Measurements from ENCODE around the gene MAD1L1.

Gene MAD1L1

DNA sequence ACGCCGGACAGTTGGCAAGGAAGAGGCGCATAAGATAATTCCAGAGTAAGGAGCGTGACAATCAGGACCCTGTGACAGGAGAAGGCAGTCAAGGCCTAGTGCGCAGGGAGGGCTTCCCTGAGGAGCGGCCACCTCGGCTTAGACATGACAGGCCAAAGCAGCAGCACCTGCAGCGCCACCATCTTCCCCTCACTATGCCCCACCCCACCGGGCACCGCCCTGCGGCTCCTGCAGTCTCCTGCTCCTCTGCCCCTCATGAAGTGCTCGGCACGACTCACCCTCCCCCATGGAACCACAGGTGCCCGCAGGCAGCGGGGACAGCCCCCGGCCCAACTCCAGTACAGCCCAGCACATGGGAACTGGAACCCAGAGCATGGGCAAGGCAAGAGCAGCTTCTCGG, 11.8 kb downstream of the MAD1L1 start:
- Histone ChIP-seq H2AK5ac (ENCODE audit: low read length, severe bottlenecking) (no peak overlapping the region), H3K4me2 (ENCODE audit: low read length, poor library complexity, severe bottlenecking) (no peak overlapping the region), H3K27ac (ENCODE audit: low read length, poor library complexity, severe bottlenecking) (no peak overlapping the region), H4K8ac (ENCODE audit: low read length) (no peak overlapping the region), H3K4ac (ENCODE audit: low read depth in 1 of 2, low read length in 2 of 2) (no peak overlapping the region), H3K23ac (ENCODE audit: low read length in 2 of 2) (no peak overlapping the region), H3K18ac (ENCODE audit: low read depth in 1 of 2, low read length in 2 of 2) (no peak overlapping the region), H2BK120ac (ENCODE audit: low read depth, low read length) (no peak overlapping the region), H2AFZ (ENCODE audit: low read depth, low read length) (no peak overlapping the region), H3K4me3 (ENCODE audit: insufficient read depth in 1 of 2, low read depth in 1 of 2, low read length in 2 of 2) (no peak overlapping the region), H3K14ac (ENCODE audit: low read length in 2 of 2) (no peak overlapping the region), H2BK12ac (ENCODE audit: low read length in 2 of 2) (no peak overlapping the region), H3K9ac (ENCODE audit: low read length) (no peak overlapping the region), H3K27me3 (ENCODE audit: control insufficient read depth in 1 of 2, insufficient read depth in 1 of 2, low read length in 2 of 2) (no peaks in the 10 kb centered on the region), H3K4me1 (ENCODE audit: control insufficient read depth, insufficient read depth, low read depth, low read length) (peaks cover 3% of the 10 kb centered on the region), H4K91ac (ENCODE audit: low read length) (no peak overlapping the region), H3K36me3 (ENCODE audit: control insufficient read depth in 1 of 2, insufficient read depth in 2 of 2, low read depth in 1 of 2, low read length in 2 of 2) (peaks cover 64 to 94% of the 10 kb centered on the region in 2 experiments), H2BK5ac (ENCODE audit: low read depth, low read length, poor library complexity, severe bottlenecking) (no peak overlapping the region), H2BK15ac (ENCODE audit: low read depth, poor library complexity, severe bottlenecking) (no peak overlapping the region), H3K9me3 (ENCODE audit: control insufficient read depth, low read length) (no peaks in the 10 kb centered on the region), H3K79me1 (replicated peaks; ENCODE audit: low read length, poor library complexity, severe bottlenecking) (peaks cover 58% of the 10 kb centered on the region)
- WGBS = 96% methylated on average over 17 of the region's 17 CpGs
- DNase-seq = no peak

DNA sequence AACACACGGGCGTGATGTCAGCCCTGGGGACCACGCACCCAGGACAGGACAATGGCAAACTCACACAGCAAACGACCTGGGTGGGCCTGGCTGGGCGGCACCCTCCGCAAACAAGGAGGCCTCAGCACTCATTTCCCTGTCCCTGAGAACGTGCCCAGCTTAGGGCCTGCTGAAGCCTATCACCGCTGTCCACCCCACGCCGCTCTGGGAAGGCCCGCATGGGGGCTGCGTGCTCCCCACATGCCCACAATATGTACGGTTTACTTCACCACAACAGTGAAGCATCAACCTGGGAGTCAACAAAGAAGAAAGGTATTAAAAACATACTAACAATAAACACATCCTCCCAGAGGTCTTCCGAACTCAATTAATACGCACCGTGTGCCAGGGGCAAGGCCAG, 12.2 kb downstream of the MAD1L1 start:
- H2BK15ac ChIP-seq (ENCODE audit: low read depth, poor library complexity, severe bottlenecking) = no peak overlapping the region

DNA sequence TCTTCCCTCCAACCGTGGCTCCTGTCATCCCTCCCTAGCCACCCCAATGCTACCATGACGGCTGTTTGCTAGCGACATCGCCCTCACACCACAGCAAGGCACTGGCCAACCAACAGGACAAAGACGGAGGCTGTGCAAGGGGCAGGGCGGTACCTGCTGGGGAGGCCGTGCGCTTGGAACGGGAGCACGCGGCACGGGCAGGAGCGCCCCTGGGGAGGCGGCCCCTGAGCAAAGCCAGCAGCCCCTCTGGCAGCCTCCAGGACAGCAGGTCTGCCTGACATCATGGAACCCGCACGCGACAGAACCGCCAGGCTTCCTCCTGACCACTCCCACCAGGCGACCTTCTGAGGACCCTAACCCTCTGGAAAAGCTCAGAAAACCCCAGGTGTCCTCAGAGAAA, 12.7 kb downstream of the MAD1L1 start:
- 94% methylated on average over 19 of the region's 19 CpGs for WGBS
- peaks cover 62 to 92% of the 10 kb centered on the region in 2 experiments for H3K36me3 ChIP-seq (ENCODE audit: control insufficient read depth in 1 of 2, insufficient read depth in 2 of 2, low read depth in 1 of 2, low read length in 2 of 2)

More for the DNA sequence above, 12.2 kb downstream of the MAD1L1 start:
- Histone ChIP-seq H2BK12ac (ENCODE audit: low read length in 2 of 2) (no peak overlapping the region), H3K4ac (ENCODE audit: low read depth in 1 of 2, low read length in 2 of 2) (no peak overlapping the region), H3K4me2 (ENCODE audit: low read length, poor library complexity, severe bottlenecking) (no peak overlapping the region), H4K91ac (ENCODE audit: low read length) (no peak overlapping the region), H3K23ac (ENCODE audit: low read length in 2 of 2) (no peak overlapping the region), H3K14ac (ENCODE audit: low read length in 2 of 2) (no peak overlapping the region), H3K4me3 (ENCODE audit: insufficient read depth in 1 of 2, low read depth in 1 of 2, low read length in 2 of 2) (no peak overlapping the region), H2AFZ (ENCODE audit: low read depth, low read length) (no peak overlapping the region), H2BK120ac (ENCODE audit: low read depth, low read length) (no peak overlapping the region), H4K8ac (ENCODE audit: low read length) (no peak overlapping the region), H3K9me3 (ENCODE audit: control insufficient read depth, low read length) (no peaks in the 10 kb centered on the region), H3K79me1 (replicated peaks; ENCODE audit: low read length, poor library complexity, severe bottlenecking) (peaks cover 54% of the 10 kb centered on the region), H3K4me1 (ENCODE audit: control insufficient read depth, insufficient read depth, low read depth, low read length) (peaks cover 3% of the 10 kb centered on the region), H2BK5ac (ENCODE audit: low read depth, low read length, poor library complexity, severe bottlenecking) (no peak overlapping the region), H3K27ac (ENCODE audit: low read length, poor library complexity, severe bottlenecking) (no peak overlapping the region), H3K18ac (ENCODE audit: low read depth in 1 of 2, low read length in 2 of 2) (no peak overlapping the region), H3K9ac (ENCODE audit: low read length) (no peak overlapping the region), H3K36me3 (ENCODE audit: control insufficient read depth in 1 of 2, insufficient read depth in 2 of 2, low read depth in 1 of 2, low read length in 2 of 2) (peaks cover 64 to 94% of the 10 kb centered on the region in 2 experiments), H3K27me3 (ENCODE audit: control insufficient read depth in 1 of 2, insufficient read depth in 1 of 2, low read length in 2 of 2) (no peaks in the 10 kb centered on the region), H2AK5ac (ENCODE audit: low read length, severe bottlenecking) (no peak overlapping the region)
- DNase-seq = no peak
- WGBS = 95% methylated on average over 16 of the region's 16 CpGs

DNA sequence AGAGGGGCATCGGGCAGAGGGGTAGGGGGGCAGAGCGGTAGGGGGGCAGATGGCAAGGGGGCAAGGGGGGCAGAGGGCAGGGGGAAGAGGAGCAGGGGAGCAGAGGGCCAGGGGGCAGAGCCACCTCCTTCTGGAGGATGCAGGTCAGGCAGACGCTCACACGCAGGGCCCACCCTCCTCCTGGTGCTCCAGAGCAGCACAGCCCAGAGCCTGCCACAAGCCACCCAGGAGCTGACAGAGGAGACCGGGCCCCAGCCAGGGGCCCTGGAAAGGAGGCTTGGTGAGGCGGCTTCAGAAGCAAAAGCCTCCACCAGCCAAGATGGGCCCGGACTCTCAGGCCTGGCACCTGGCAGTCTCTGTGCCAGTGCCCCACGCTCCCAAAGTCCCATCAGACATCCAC, 13.1 kb downstream of the MAD1L1 start:
- Histone ChIP-seq H3K4me3 (ENCODE audit: insufficient read depth in 1 of 2, low read depth in 1 of 2, low read length in 2 of 2) (no peak overlapping the region), H3K4ac (ENCODE audit: low read depth in 1 of 2, low read length in 2 of 2) (no peak overlapping the region), H3K36me3 (ENCODE audit: control insufficient read depth in 1 of 2, insufficient read depth in 2 of 2, low read depth in 1 of 2, low read length in 2 of 2) (peaks cover 59 to 90% of the 10 kb centered on the region in 2 experiments), H4K91ac (ENCODE audit: low read length) (no peak overlapping the region), H2BK12ac (ENCODE audit: low read length in 2 of 2) (no peak overlapping the region), H3K23ac (ENCODE audit: low read length in 2 of 2) (no peak overlapping the region), H3K4me2 (ENCODE audit: low read length, poor library complexity, severe bottlenecking) (no peak overlapping the region), H3K14ac (ENCODE audit: low read length in 2 of 2) (no peak overlapping the region), H3K9me3 (ENCODE audit: control insufficient read depth, low read length) (no peaks in the 10 kb centered on the region), H2BK5ac (ENCODE audit: low read depth, low read length, poor library complexity, severe bottlenecking) (no peak overlapping the region), H3K27ac (ENCODE audit: low read length, poor library complexity, severe bottlenecking) (no peak overlapping the region), H2BK15ac (ENCODE audit: low read depth, poor library complexity, severe bottlenecking) (no peak overlapping the region), H2BK120ac (ENCODE audit: low read depth, low read length) (no peak overlapping the region), H3K79me1 (replicated peaks; ENCODE audit: low read length, poor library complexity, severe bottlenecking) (peaks cover 48% of the 10 kb centered on the region), H2AK5ac (ENCODE audit: low read length, severe bottlenecking) (no peak overlapping the region), H3K18ac (ENCODE audit: low read depth in 1 of 2, low read length in 2 of 2) (no peak overlapping the region), H4K8ac (ENCODE audit: low read length) (no peak overlapping the region), H3K4me1 (ENCODE audit: control insufficient read depth, insufficient read depth, low read depth, low read length) (peaks cover 2% of the 10 kb centered on the region), H3K9ac (ENCODE audit: low read length) (no peak overlapping the region), H2AFZ (ENCODE audit: low read depth, low read length) (no peak overlapping the region), H3K27me3 (ENCODE audit: control insufficient read depth in 1 of 2, insufficient read depth in 1 of 2, low read length in 2 of 2) (no peaks in the 10 kb centered on the region)
- DNase-seq = no peak
- 95% methylated on average over 8 of the region's 8 CpGs for WGBS

More for the DNA sequence above, 12.7 kb downstream of the MAD1L1 start:
- H3K4ac ChIP-seq (ENCODE audit: low read depth in 1 of 2, low read length in 2 of 2) = no peak overlapping the region
- H4K8ac ChIP-seq (ENCODE audit: low read length) = no peak overlapping the region
- no peak overlapping the region for H3K14ac ChIP-seq (ENCODE audit: low read length in 2 of 2)
- no peak overlapping the region for H3K4me2 ChIP-seq (ENCODE audit: low read length, poor library complexity, severe bottlenecking)
- no peak overlapping the region for H2BK15ac ChIP-seq (ENCODE audit: low read depth, poor library complexity, severe bottlenecking)
- no peak overlapping the region for H2BK5ac ChIP-seq (ENCODE audit: low read depth, low read length, poor library complexity, severe bottlenecking)
- no peaks in the 10 kb centered on the region for H3K9me3 ChIP-seq (ENCODE audit: control insufficient read depth, low read length)
- no peak overlapping the region for H3K23ac ChIP-seq (ENCODE audit: low read length in 2 of 2)
- no peak overlapping the region for H2BK120ac ChIP-seq (ENCODE audit: low read depth, low read length)
- H3K9ac ChIP-seq (ENCODE audit: low read length) = no peak overlapping the region
- H3K27me3 ChIP-seq (ENCODE audit: control insufficient read depth in 1 of 2, insufficient read depth in 1 of 2, low read length in 2 of 2) = no peaks in the 10 kb centered on the region
- no peak overlapping the region for H2AFZ ChIP-seq (ENCODE audit: low read depth, low read length)
- no peak overlapping the region for H3K27ac ChIP-seq (ENCODE audit: low read length, poor library complexity, severe bottlenecking)
- peaks cover 2% of the 10 kb centered on the region for H3K4me1 ChIP-seq (ENCODE audit: control insufficient read depth, insufficient read depth, low read depth, low read length)
- no peak for DNase-seq
- H4K91ac ChIP-seq (ENCODE audit: low read length) = no peak overlapping the region
- no peak overlapping the region for H3K4me3 ChIP-seq (ENCODE audit: insufficient read depth in 1 of 2, low read depth in 1 of 2, low read length in 2 of 2)
- H3K18ac ChIP-seq (ENCODE audit: low read depth in 1 of 2, low read length in 2 of 2) = no peak overlapping the region
- no peak overlapping the region for H2BK12ac ChIP-seq (ENCODE audit: low read length in 2 of 2)
- no peak overlapping the region for H2AK5ac ChIP-seq (ENCODE audit: low read length, severe bottlenecking)
- H3K79me1 ChIP-seq (replicated peaks; ENCODE audit: low read length, poor library complexity, severe bottlenecking) = peaks cover 51% of the 10 kb centered on the region

Measured in mesenchymal stem cell (in vitro differentiated cells and primary cell).